Measurements from ENCODE around the gene KCNQ2. TPM values are rescaled to one million over a fixed set of nuclear protein-coding genes. Genes with fewer than 3 reads are reported as not detected.

KCNQ2 gene
- total and polyA plus RNA-seq, 4 donors, result not detected

DNA sequence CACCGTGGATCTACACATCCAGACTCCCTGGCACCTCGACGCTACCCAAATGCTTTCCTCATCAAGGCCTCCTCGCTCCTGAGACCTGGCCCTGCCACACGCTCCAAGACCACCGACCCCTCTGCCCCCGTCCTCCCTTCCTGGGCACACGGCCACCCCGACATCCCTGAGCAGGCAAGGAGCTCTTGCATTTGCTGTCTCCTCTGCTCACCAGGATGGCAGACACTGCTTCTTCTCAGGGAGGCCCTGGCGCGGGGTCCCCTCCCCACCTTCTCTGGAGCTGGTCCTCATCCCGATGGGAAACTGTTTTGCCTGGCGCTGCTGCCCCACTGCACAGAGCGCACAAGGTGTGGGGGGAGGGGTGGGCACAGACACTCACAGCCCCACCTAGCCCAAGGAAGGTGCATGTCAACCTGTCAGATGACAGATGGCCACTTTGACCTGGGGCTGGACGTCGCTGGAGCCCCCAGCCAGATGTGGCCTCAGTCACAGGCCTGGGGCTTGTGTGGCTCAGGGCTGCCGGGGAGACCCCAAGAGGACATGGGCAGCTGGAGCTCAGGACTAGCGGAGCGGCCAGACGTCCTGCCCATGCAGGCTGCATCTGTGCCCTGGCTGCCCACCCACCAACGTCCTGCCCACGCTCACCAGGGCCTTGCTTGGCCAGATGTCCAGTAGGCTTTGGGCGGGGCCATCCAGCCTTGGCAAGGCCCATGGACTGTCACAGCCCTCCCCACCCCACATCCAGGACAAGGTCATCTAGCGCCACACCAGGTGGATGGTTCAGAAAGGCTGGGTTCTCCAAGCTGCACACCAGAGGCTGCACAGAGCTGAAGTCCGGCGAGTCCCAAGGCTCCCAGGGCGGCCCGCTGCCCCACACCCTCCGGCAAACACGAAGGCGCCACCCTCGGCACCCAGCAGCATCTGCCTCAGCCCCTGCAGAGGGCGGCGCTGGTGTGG, 6.2 kb upstream of the KCNQ2 start:
- Histone ChIP-seq H3K9me3 (ENCODE audit: control insufficient read depth, low read length) (no peaks in the 10 kb centered on the region), H3K4me1 (ENCODE audit: control insufficient read depth in 1 of 2, insufficient read depth in 2 of 2, low read length in 2 of 2) (no peaks in the 10 kb centered on the region), H3K27me3 (ENCODE audit: control insufficient read depth in 1 of 2, insufficient read depth in 2 of 2, low read length in 1 of 2) (no peaks in the 10 kb centered on the region), H3K36me3 (ENCODE audit: control insufficient read depth in 1 of 2, insufficient read depth in 2 of 2, low read length in 1 of 2) (no peaks in the 10 kb centered on the region), H3K4me3 (ENCODE audit: low read length in 2 of 2) (no peak overlapping the region), H3K27ac (ENCODE audit: low read depth in 1 of 2, low read length in 2 of 2) (no peak overlapping the region)
- 81 to 84% methylated on average over 34 of the region's 34 CpGs for WGBS, 2 donors
- intact Hi-C loops (cut with DNase I), result no loop called here
- DNase-seq, result no peak
- no peak for ATAC-seq (ENCODE audit: low FRiP score)

GRCh38 chr20:63477944-63478343, 5.5 kb upstream of the KCNQ2 start:
- Histone ChIP-seq H3K4me3 (ENCODE audit: low read length in 2 of 2) (no peak overlapping the region), H3K4me1 (ENCODE audit: control insufficient read depth in 1 of 2, insufficient read depth in 2 of 2, low read length in 2 of 2) (no peaks in the 10 kb centered on the region), H3K27me3 (ENCODE audit: control insufficient read depth in 1 of 2, insufficient read depth in 2 of 2, low read length in 1 of 2) (no peaks in the 10 kb centered on the region), H3K9me3 (ENCODE audit: control insufficient read depth, low read length) (no peaks in the 10 kb centered on the region), H3K36me3 (ENCODE audit: control insufficient read depth in 1 of 2, insufficient read depth in 2 of 2, low read length in 1 of 2) (no peaks in the 10 kb centered on the region), H3K27ac (ENCODE audit: low read depth in 1 of 2, low read length in 2 of 2) (no peak overlapping the region)
- 61 to 66% methylated on average over 17 of the region's 17 CpGs for WGBS, 2 donors
- DNase-seq (no peak), ATAC-seq (ENCODE audit: low FRiP score) (no peak)
- intact Hi-C loops (cut with DNase I), result no loop called here

DNA sequence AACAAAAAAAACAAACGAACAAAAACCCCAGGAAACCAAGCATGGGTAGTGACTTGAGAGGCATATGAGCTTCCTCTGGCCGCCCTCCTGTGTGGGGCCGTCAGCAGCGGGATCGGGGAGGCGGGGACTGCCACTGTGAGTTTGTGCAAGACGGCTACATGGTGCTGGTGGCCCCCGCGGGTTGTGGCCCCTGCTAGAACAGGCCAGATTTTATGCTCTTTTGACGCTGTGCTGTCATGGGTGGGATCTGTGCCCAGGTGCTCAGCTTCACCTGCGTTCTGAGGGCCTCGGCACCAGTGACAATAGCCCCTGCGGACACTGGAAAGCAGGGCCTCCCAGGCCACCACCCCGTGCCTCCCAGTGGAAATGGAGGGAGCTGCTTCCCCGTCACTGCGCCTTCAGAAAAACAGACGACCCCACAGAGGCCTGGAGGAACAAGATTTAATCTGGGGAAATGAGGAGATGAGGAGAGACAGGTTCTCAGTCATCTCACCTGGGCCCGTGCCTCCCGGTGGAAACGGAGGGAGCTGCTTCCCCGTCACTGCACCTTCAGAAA, 4.7 kb upstream of the KCNQ2 start:
- Histone ChIP-seq H3K27me3 (ENCODE audit: control insufficient read depth in 1 of 2, insufficient read depth in 2 of 2, low read length in 1 of 2) (no peaks in the 10 kb centered on the region), H3K4me3 (ENCODE audit: low read length in 2 of 2) (no peak overlapping the region), H3K36me3 (ENCODE audit: control insufficient read depth in 1 of 2, insufficient read depth in 2 of 2, low read length in 1 of 2) (no peaks in the 10 kb centered on the region), H3K9me3 (ENCODE audit: control insufficient read depth, low read length) (no peaks in the 10 kb centered on the region), H3K27ac (ENCODE audit: low read depth in 1 of 2, low read length in 2 of 2) (no peak overlapping the region), H3K4me1 (ENCODE audit: control insufficient read depth in 1 of 2, insufficient read depth in 2 of 2, low read length in 2 of 2) (no peaks in the 10 kb centered on the region)
- 32 to 37% methylated on average over 21 of the region's 21 CpGs for WGBS, 2 donors
- ATAC-seq (ENCODE audit: low FRiP score) (no peak), DNase-seq (no peak)
- intact Hi-C loops (cut with DNase I), result no loop called here

DNA sequence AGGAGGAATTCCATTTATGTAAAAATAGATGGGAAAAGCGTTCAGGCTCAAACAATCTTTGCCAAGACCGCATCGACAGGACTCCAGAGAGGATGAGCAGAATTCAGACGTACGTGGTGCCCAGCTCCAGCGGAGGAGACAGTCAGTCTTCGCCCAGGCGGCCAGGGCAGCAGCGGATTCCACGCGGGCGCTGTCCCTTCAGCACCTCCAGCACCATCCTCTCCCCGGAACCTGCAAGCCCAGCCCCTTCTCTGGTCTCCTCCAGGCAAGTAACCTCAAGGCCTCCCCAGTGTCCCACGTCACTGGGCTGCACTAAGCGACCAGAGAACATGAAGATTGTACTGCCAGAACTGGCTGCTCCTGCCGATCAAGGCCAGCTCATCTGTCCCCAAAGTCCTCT, 2.8 kb upstream of the KCNQ2 start:
- DNase-seq (no peak), ATAC-seq (ENCODE audit: low FRiP score) (no peak)
- intact Hi-C loops (cut with DNase I), result no loop called here
- H3K27me3 ChIP-seq (ENCODE audit: control insufficient read depth in 1 of 2, insufficient read depth in 2 of 2, low read length in 1 of 2), result no peaks in the 10 kb centered on the region
- no peaks in the 10 kb centered on the region for H3K4me1 ChIP-seq (ENCODE audit: control insufficient read depth in 1 of 2, insufficient read depth in 2 of 2, low read length in 2 of 2)
- no peak overlapping the region for H3K4me3 ChIP-seq (ENCODE audit: low read length in 2 of 2)
- H3K9me3 ChIP-seq (ENCODE audit: control insufficient read depth, low read length), result no peaks in the 10 kb centered on the region
- WGBS, 2 donors, result 9% methylated on average over 16 of the region's 16 CpGs
- H3K36me3 ChIP-seq (ENCODE audit: control insufficient read depth in 1 of 2, insufficient read depth in 2 of 2, low read length in 1 of 2), result no peaks in the 10 kb centered on the region
- no peak overlapping the region for H3K27ac ChIP-seq (ENCODE audit: low read depth in 1 of 2, low read length in 2 of 2)

- Histone ChIP-seq H3K27me3 (ENCODE audit: control insufficient read depth in 1 of 2, insufficient read depth in 2 of 2, low read length in 1 of 2) (no peaks in the 10 kb centered on the region), H3K27ac (ENCODE audit: low read depth in 1 of 2, low read length in 2 of 2) (no peak overlapping the region), H3K9me3 (ENCODE audit: control insufficient read depth, low read length) (no peaks in the 10 kb centered on the region), H3K36me3 (ENCODE audit: control insufficient read depth in 1 of 2, insufficient read depth in 2 of 2, low read length in 1 of 2) (no peaks in the 10 kb centered on the region), H3K4me1 (ENCODE audit: control insufficient read depth in 1 of 2, insufficient read depth in 2 of 2, low read length in 2 of 2) (no peaks in the 10 kb centered on the region), H3K4me3 (ENCODE audit: low read length in 2 of 2) (no peak overlapping the region)
- intact Hi-C loops (cut with DNase I), result no loop called here
- DNase-seq, result no peak
- ATAC-seq (ENCODE audit: low FRiP score), result no peak
- 29 to 32% methylated on average over 29 to 30 of the region's 30 CpGs for WGBS, 2 donors
These were observed 1.3 kb upstream of the KCNQ2 start for GRCh38 chr20:63473555-63474449.

- no peaks in the 10 kb centered on the region for H3K27me3 ChIP-seq (ENCODE audit: control insufficient read depth in 1 of 2, insufficient read depth in 2 of 2, low read length in 1 of 2)
- no peak for DNase-seq
- H3K9me3 ChIP-seq (ENCODE audit: control insufficient read depth, low read length), result no peaks in the 10 kb centered on the region
- intact Hi-C loops (cut with DNase I), result no loop called here
- H3K4me3 ChIP-seq (ENCODE audit: low read length in 2 of 2), result no peak overlapping the region
- no peak for ATAC-seq (ENCODE audit: low FRiP score)
- no peaks in the 10 kb centered on the region for H3K4me1 ChIP-seq (ENCODE audit: control insufficient read depth in 1 of 2, insufficient read depth in 2 of 2, low read length in 2 of 2)
- no peak overlapping the region for H3K27ac ChIP-seq (ENCODE audit: low read depth in 1 of 2, low read length in 2 of 2)
- no peaks in the 10 kb centered on the region for H3K36me3 ChIP-seq (ENCODE audit: control insufficient read depth in 1 of 2, insufficient read depth in 2 of 2, low read length in 1 of 2)
- WGBS, 2 donors, result 43 to 51% methylated on average over 9 to 11 of the region's 13 CpGs
These were observed 471 bp upstream of the KCNQ2 start for GRCh38 chr20:63472862-63473390.

- no peak for ATAC-seq (ENCODE audit: low FRiP score)
- H3K4me3 ChIP-seq (ENCODE audit: low read length in 2 of 2), result no peak overlapping the region
- H3K4me1 ChIP-seq (ENCODE audit: control insufficient read depth in 1 of 2, insufficient read depth in 2 of 2, low read length in 2 of 2), result no peaks in the 10 kb centered on the region
- no peaks in the 10 kb centered on the region for H3K27me3 ChIP-seq (ENCODE audit: control insufficient read depth in 1 of 2, insufficient read depth in 2 of 2, low read length in 1 of 2)
- no peak for DNase-seq
- intact Hi-C loops (cut with DNase I), result no loop called here
- 0 to 1% methylated on average over 15 to 27 of the region's 27 CpGs for WGBS, 2 donors
- H3K9me3 ChIP-seq (ENCODE audit: control insufficient read depth, low read length), result no peaks in the 10 kb centered on the region
- no peak overlapping the region for H3K27ac ChIP-seq (ENCODE audit: low read depth in 1 of 2, low read length in 2 of 2)
- H3K36me3 ChIP-seq (ENCODE audit: control insufficient read depth in 1 of 2, insufficient read depth in 2 of 2, low read length in 1 of 2), result no peaks in the 10 kb centered on the region
These were observed 806 bp downstream of the KCNQ2 start for GRCh38 chr20:63471717-63471980.

GRCh38 chr20:63471002-63471716, 1.3 kb downstream of the KCNQ2 start:
- no peak for DNase-seq
- ATAC-seq (ENCODE audit: low FRiP score), result no peak
- Histone ChIP-seq H3K27me3 (ENCODE audit: control insufficient read depth in 1 of 2, insufficient read depth in 2 of 2, low read length in 1 of 2) (no peaks in the 10 kb centered on the region), H3K36me3 (ENCODE audit: control insufficient read depth in 1 of 2, insufficient read depth in 2 of 2, low read length in 1 of 2) (no peaks in the 10 kb centered on the region), H3K9me3 (ENCODE audit: control insufficient read depth, low read length) (no peaks in the 10 kb centered on the region), H3K27ac (ENCODE audit: low read depth in 1 of 2, low read length in 2 of 2) (no peak overlapping the region), H3K4me3 (ENCODE audit: low read length in 2 of 2) (no peak overlapping the region), H3K4me1 (ENCODE audit: control insufficient read depth in 1 of 2, insufficient read depth in 2 of 2, low read length in 2 of 2) (no peaks in the 10 kb centered on the region)
- WGBS, 2 donors, result 8 to 10% methylated on average over 40 to 46 of the region's 46 CpGs
- intact Hi-C loops (cut with DNase I), result no loop called here
